PC-3 (cell line): ENCODE measurements around the gene ZCCHC24. TPM values are rescaled to one million over a fixed set of nuclear protein-coding genes. Genes with fewer than 3 reads are reported as not detected.
A peak's percentile ranks its signal among the peaks of the same experiment; 100 is the strongest.

Experiments
- ATAC-seq: fragments of 200-7000 bp; cut with Tn5 transposase; 2 replicates; pipeline ENCODE4 v1.9.1; 2020; ENCODE audit warnings: mild to moderate bottlenecking, moderate library complexity
- BruUV-seq: library from RNA; stranded (reverse); fragments of 400-500 nt; replicated peaks from 2 replicates; lab custom pipeline; 2021; lab: Mats Ljungman, UMichigan
- CTCF ChIA-PET: fragments of 300-600 bp; sonication (Branson Sonifier 250); formaldehyde crosslinking; loops from one replicate; lab custom pipeline; 2022; ENCODE audit warnings: antibody characterized with exemption; lab: Charles Lee
- POLR2A ChIA-PET: fragments of 300-600 bp; sonication (Branson Sonifier 250); formaldehyde crosslinking; loops from one replicate; lab custom pipeline; 2022; ENCODE audit warnings: antibody characterized with exemption; ENCODE audit not compliant: unreplicated experiment; lab: Charles Lee
- DNase-seq: peaks from one replicate; pipeline ENCODE4 v3.0.0-alpha.2; 2015
- H2AFZ ChIP-seq: fragments of 300-600 bp; sonication (generic); 2 replicates; pipeline ENCODE4 v1.6.0; 2016; ENCODE audit warnings: antibody characterized with exemption, low read length
- H3F3A ChIP-seq: fragments of 300-600 bp; sonication (generic); one replicate; pipeline ENCODE4 v1.6.0; 2017; ENCODE audit warnings: antibody characterized with exemption, low read length, control low read depth, mild to moderate bottlenecking; ENCODE audit not compliant: unreplicated experiment
- H3K27ac ChIP-seq: fragments of 300-600 bp; sonication (generic); 2 replicates; pipeline ENCODE4 v1.5.1; 2016; ENCODE audit warnings: mild to moderate bottlenecking, low read length
- H3K27me3 ChIP-seq: fragments of 300-600 bp; sonication (generic); 2 replicates; pipeline ENCODE4 v1.6.1; 2016; ENCODE audit warnings: low read length, mixed read lengths
- H3K36me3 ChIP-seq: fragments of 300-600 bp; sonication (generic); 2 replicates; pipeline ENCODE4 v1.6.1; 2016; ENCODE audit warnings: low read depth, mixed run types, low read length, mixed read lengths
- H3K4me1 ChIP-seq: fragments of 300-600 bp; sonication (generic); 2 replicates; pipeline ENCODE4 v1.5.1; 2016; ENCODE audit warnings: low read length; ENCODE audit not compliant: insufficient read depth
- H3K4me2 ChIP-seq: fragments of 300-600 bp; sonication (generic); 2 replicates; pipeline ENCODE4 v1.6.0; 2016; ENCODE audit warnings: low read length
- H3K4me3 ChIP-seq: fragments of 300-600 bp; sonication (generic); 2 replicates; pipeline ENCODE4 v1.5.1; 2016; ENCODE audit warnings: mild to moderate bottlenecking, low read length, mixed read lengths
- H3K79me2 ChIP-seq: fragments of 300-600 bp; sonication (generic); 2 replicates; pipeline ENCODE4 v1.6.1; 2017; ENCODE audit warnings: low read length, mixed read lengths
- H3K9ac ChIP-seq: fragments of 300-600 bp; sonication (generic); 2 replicates; pipeline ENCODE4 v1.6.0; 2016; ENCODE audit warnings: mild to moderate bottlenecking, low read length
- H3K9me2 ChIP-seq: fragments of 300-600 bp; sonication (generic); replicated peaks from 2 replicates; pipeline ENCODE4 v1.6.1; 2016; ENCODE audit warnings: mixed run types, low read length, mixed read lengths
- H3K9me3 ChIP-seq: fragments of 300-600 bp; sonication (generic); 2 replicates; pipeline ENCODE4 v1.6.1; 2016; ENCODE audit warnings: low read length, mixed read lengths
- H4K20me1 ChIP-seq: fragments of 300-600 bp; sonication (generic); 2 replicates; pipeline ENCODE4 v1.6.1; 2016; ENCODE audit warnings: low read length, mixed read lengths
- EZH2 ChIP-seq: fragments of 300-600 bp; sonication (generic); IDR thresholded peaks from one replicate; pipeline ENCODE4 v1.6.1; 2017; ENCODE audit warnings: antibody characterized with exemption, mild to moderate bottlenecking, low read length; ENCODE audit not compliant: unreplicated experiment
- EZH2phosphoT487 ChIP-seq: fragments of 300-600 bp; sonication (generic); IDR thresholded peaks from 2 replicates; pipeline ENCODE4 v1.6.1; 2018; ENCODE audit warnings: mild to moderate bottlenecking, antibody characterized with exemption, low read length, borderline replicate concordance
- intact Hi-C: fragments of 100-400 bp; cut with micrococcal nuclease; formaldehyde crosslinking; loops from 2 replicates; pipeline ENCODE4 v1.9.0; 2023
- total RNA-seq: library from RNA; depleted of rRNA; stranded (reverse); fragments of >200 nt; gene quantifications from 2 replicates; pipeline ENCODE4 v1.2.3, GENCODE V29; 2014
- TF ChIP-seq, protein P1 (sequence below): fragments of 300-600 bp; sonication (generic); conservative IDR thresholded peaks from 2 replicates; pipeline ENCODE4 v1.5.1; 2017; ENCODE audit warnings: antibody characterized with exemption, low read depth, mild to moderate bottlenecking, low read length

Gene ZCCHC24
- total RNA-seq, 1 experiment from 2014 or later = 32.9 TPM

DNA sequence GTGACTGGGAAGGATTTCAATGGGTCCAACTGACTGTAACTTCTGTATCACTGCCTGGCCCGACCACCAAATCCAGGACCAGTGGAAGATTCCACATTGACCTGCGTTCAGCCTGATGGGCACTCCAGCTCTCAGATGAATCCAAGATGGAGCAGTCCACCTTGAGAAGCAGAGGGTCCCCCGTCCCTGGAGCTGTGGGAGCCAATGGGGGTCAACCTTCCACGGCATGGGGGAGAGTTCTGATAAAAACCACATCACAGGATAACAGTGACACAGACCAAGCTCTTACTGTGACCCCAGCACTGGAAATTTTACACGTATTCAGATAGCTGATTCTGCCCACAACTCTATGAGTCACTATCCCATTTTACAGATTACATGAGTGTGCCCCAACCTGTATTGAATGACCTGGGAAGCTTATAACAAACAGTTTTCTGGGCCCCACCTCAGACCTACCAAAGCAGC, 11.2 kb downstream of the ZCCHC24 start:
- DNase-seq (peak; percentile 89), ATAC-seq (no peak)
- BruUV-seq = no TSS peak
- Histone ChIP-seq H3K79me2 (peaks cover 50% of the 10 kb centered on the region), H2AFZ (no peak overlapping the region), H3K27me3 (no peaks in the 10 kb centered on the region), H3F3A (peaks cover 8% of the 10 kb centered on the region), H4K20me1 (no peaks in the 10 kb centered on the region), H3K36me3 (peaks cover 7% of the 10 kb centered on the region; the same call in 1 of the 2 replicates), H3K9ac (peak overlapping the region; percentile 75), H3K4me1 (peaks cover 58% of the 10 kb centered on the region), H3K27ac (peak overlapping the region; percentile 82), H3K9me3 (no peaks in the 10 kb centered on the region), H3K4me2 (peak overlapping the region; percentile 61), H3K4me3 (peak overlapping the region; percentile 36; the same call in 1 of the 2 replicates), H3K9me2 (no peaks in the 10 kb centered on the region)
- intact Hi-C loops = loop anchor here (2.0 kb wide), 1 partner anchor 21 kb away; no protein-coding TSS in a partner anchor
- TF ChIP-seq EZH2 (no peak), EZH2phosphoT487 (no peak)
- TF ChIP-seq, protein P1, sequence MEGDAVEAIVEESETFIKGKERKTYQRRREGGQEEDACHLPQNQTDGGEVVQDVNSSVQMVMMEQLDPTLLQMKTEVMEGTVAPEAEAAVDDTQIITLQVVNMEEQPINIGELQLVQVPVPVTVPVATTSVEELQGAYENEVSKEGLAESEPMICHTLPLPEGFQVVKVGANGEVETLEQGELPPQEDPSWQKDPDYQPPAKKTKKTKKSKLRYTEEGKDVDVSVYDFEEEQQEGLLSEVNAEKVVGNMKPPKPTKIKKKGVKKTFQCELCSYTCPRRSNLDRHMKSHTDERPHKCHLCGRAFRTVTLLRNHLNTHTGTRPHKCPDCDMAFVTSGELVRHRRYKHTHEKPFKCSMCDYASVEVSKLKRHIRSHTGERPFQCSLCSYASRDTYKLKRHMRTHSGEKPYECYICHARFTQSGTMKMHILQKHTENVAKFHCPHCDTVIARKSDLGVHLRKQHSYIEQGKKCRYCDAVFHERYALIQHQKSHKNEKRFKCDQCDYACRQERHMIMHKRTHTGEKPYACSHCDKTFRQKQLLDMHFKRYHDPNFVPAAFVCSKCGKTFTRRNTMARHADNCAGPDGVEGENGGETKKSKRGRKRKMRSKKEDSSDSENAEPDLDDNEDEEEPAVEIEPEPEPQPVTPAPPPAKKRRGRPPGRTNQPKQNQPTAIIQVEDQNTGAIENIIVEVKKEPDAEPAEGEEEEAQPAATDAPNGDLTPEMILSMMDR = no peak
- CTCF ChIA-PET = interaction anchor here (2.5 kb wide), 1 partner anchor 60 kb away, joined by 15 read pairs; no protein-coding TSS in a partner anchor
- POLR2A ChIA-PET = no interaction called here

DNA sequence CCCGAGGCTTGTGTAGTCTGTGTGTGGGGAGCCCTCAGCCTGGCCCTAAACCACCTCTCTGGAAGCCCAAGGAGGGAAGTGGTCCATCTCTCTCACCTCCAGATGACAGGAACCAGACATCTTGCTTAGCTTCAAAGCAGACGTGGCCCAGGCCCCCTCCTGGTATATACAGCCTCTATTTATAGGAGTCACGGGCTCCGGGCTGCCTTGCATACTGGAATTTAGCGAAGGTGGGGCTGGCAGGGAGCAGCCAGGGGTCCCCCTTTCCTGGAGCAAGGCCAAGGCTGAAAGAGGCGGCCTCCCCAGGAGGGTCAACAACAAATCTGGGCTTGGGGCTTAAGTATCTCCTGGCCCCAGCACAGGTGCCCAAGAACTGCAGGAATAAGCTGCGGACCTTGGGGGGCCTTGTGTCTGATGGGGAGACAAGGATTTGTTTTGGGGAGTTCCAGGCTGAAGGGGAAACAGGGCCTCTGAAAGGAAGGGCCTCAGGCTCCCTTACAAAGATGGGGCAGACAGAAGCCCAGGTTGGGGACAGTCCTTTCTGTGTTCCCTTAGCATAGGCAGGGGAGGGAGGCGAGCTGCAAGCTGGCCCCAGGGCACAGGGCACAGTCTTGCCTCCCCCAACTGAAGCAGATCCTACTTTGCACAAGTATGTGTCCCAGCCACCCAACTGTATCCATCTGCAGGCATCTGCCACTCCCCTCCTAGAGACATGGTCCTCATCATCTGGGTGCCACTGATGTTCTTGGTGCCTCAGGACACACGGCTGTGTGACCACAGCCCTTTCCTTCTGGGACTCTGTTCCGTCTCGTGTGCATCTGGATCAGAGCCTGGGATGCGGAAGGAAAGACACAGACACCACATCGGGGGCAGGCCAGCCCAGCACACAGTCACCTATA, 11.9 kb downstream of the ZCCHC24 start:
- CTCF ChIA-PET = interaction anchor here (0.6 to 2.5 kb wide), 2 partner anchors 30 to 59 kb away, joined by 4 to 15 read pairs; no protein-coding TSS in a partner anchor
- H3K9me3 ChIP-seq = no peaks in the 10 kb centered on the region
- TF ChIP-seq EZH2 (no peak), EZH2phosphoT487 (no peak)
- TF ChIP-seq, protein P1 = no peak
- peaks cover 8% of the 10 kb centered on the region for H3F3A ChIP-seq
- peak overlapping the region; percentile 61 for H3K4me2 ChIP-seq
- H3K27me3 ChIP-seq = no peaks in the 10 kb centered on the region
- DNase-seq = no peak
- peak overlapping the region; percentile 82 for H3K27ac ChIP-seq
- POLR2A ChIA-PET = interaction anchor here (0.6 kb wide), 1 partner anchor 10 kb away, joined by 3 read pairs; no protein-coding TSS in a partner anchor
- H3K9me2 ChIP-seq = no peaks in the 10 kb centered on the region
- BruUV-seq = no TSS peak
- H3K4me1 ChIP-seq = peaks cover 51% of the 10 kb centered on the region
- peaks cover 43% of the 10 kb centered on the region for H3K79me2 ChIP-seq
- H2AFZ ChIP-seq = no peak overlapping the region
- no peak overlapping the region for H3K9ac ChIP-seq
- no peak overlapping the region for H3K4me3 ChIP-seq
- intact Hi-C loops = loop anchor here (2.0 kb wide), 1 partner anchor 21 kb away; no protein-coding TSS in a partner anchor
- peaks cover 7% of the 10 kb centered on the region; the same call in 1 of the 2 replicates for H3K36me3 ChIP-seq
- ATAC-seq = no peak
- no peaks in the 10 kb centered on the region for H4K20me1 ChIP-seq
